SKM-1 treated with dmso at 0.1 percent for 144 hours (cell line): ENCODE results near the gene CCPG1.
A peak's percentile ranks its signal among the peaks of the same experiment; 100 is the strongest.
"Not testable (repeated sequence)": the region's sequence is repeated elsewhere in the genome, so short reads cannot be mapped to it uniquely, and the experiment has no call there.

Experiments used
- DNase-seq: peaks from one replicate; lab custom pipeline; 2025; ENCODE audit not compliant: unreplicated experiment; lab: John Stamatoyannopoulos, UW

Gene CCPG1

GRCh38 chr15:55408012-55408928 is at the start of gene CCPG1, which contains the start of gene PIERCE2:
TSS of gene CCPG1 (minus strand) at chr15:55408359. CDS start at chr15:55389424, 18,935 bp downstream.
TSS of gene PIERCE2 (plus strand) at chr15:55408495. CDS start at chr15:55408769, 274 bp downstream.
- DNase-seq, result peak; percentile 95

GRCh38 chr15:55457401-55458022 is 49.4 kb upstream of the CCPG1 start:
- no peak for DNase-seq

GRCh38 chr15:55447030-55447394 is 38.9 kb upstream of the CCPG1 start:
- DNase-seq, result not testable (repeated sequence)

GRCh38 chr15:55446379-55447029 is 38.3 kb upstream of the CCPG1 start:
- not testable (repeated sequence) for DNase-seq

GRCh38 chr15:55445936-55446335 is 37.8 kb upstream of the CCPG1 start:
- not testable (repeated sequence) for DNase-seq

- not testable (repeated sequence) for DNase-seq
These were observed 35.0 kb upstream of the CCPG1 start for GRCh38 chr15:55443141-55443540.

GRCh38 chr15:55434989-55435825 is 27.0 kb upstream of the CCPG1 start:
- DNase-seq, result peak; percentile 66

GRCh38 chr15:55422089-55422488 is 13.9 kb upstream of the CCPG1 start:
- no peak for DNase-seq

- no peak for DNase-seq
These were observed 12.2 kb upstream of the CCPG1 start for GRCh38 chr15:55420171-55420866.

- not testable (repeated sequence) for DNase-seq
These were observed 9.5 kb upstream of the CCPG1 start for GRCh38 chr15:55417678-55418077.

GRCh38 chr15:55408976-55409375 is 817 bp upstream of the CCPG1 start:
- DNase-seq, result not testable (repeated sequence)

- no peak for DNase-seq
These were observed 604 bp downstream of the CCPG1 start for GRCh38 chr15:55407498-55408011.

- DNase-seq, result peak; percentile 93
These were observed 4.6 kb downstream of the CCPG1 start for GRCh38 chr15:55403531-55403930.

GRCh38 chr15:55402707-55403106 is 5.5 kb downstream of the CCPG1 start:
- DNase-seq, result no peak

GRCh38 chr15:55401786-55402246 is 6.3 kb downstream of the CCPG1 start:
- DNase-seq, result no peak

GRCh38 chr15:55400050-55400449 is 8.1 kb downstream of the CCPG1 start:
- DNase-seq, result not testable (repeated sequence)

GRCh38 chr15:55398243-55398642 is 9.9 kb downstream of the CCPG1 start:
- DNase-seq, result no peak

- DNase-seq, result peak; percentile 46
These were observed 13.5 kb downstream of the CCPG1 start for GRCh38 chr15:55394694-55395093.

GRCh38 chr15:55389264-55389607 is 18.9 kb downstream of the CCPG1 start:
- DNase-seq, result no peak

- DNase-seq, result no peak
These were observed 21.1 kb downstream of the CCPG1 start for GRCh38 chr15:55387027-55387426.
